ENCODE data around the gene ALG6. TPM values are rescaled to one million over a fixed set of nuclear protein-coding genes. Genes with fewer than 3 reads are reported as not detected.

The ALG6 gene
- total RNA-seq, 1 donor from 2014 or later, result 17.5 TPM

Other genes starting within 250 kb of the ALG6 start
- not detected in 2 replicates for gene FOXD3, start 45.1 kb upstream of the ALG6 start, total RNA-seq
- gene ITGB3BP, start 155.6 kb downstream of the ALG6 start, total RNA-seq, result 4.6 and 15.7 TPM in 2 replicates
- 2.4 and 3.2 TPM in 2 replicates for gene EFCAB7, start 155.9 kb downstream of the ALG6 start, total RNA-seq
- gene PGM1, start 225.8 kb downstream of the ALG6 start, total RNA-seq, result 28.8 and 36.1 TPM in 2 replicates